T-helper 2 cell treated with Interferon-gamma antibody and Interleukin-4, amounts not matched to agents 5 μg/mL and 100 μg/mL, for 36 hours (primary cell): Measurements from ENCODE around the gene VEGFD.
A peak's percentile ranks its signal among the peaks of the same experiment; 100 is the strongest.

Source experiments
- DNase-seq: peaks from one replicate; pipeline ENCODE4 v3.0.0; 2021; ENCODE audit warnings: low spot score
- H3K27ac Mint-ChIP-seq: one replicate; pipeline ENCODE4 v1.8.0; 2021; ENCODE audit warnings: mild to moderate bottlenecking, mixed read lengths
- H3K27me3 Mint-ChIP-seq: one replicate; pipeline ENCODE4 v1.8.0; 2021; ENCODE audit warnings: low read depth, mixed read lengths
- H3K36me3 Mint-ChIP-seq: one replicate; pipeline ENCODE4 v1.8.0; 2021; ENCODE audit warnings: low read depth, mixed read lengths
- H3K4me1 Mint-ChIP-seq: one replicate; pipeline ENCODE4 v1.8.0; 2021; ENCODE audit warnings: low read depth, mixed read lengths
- H3K4me3 Mint-ChIP-seq: one replicate; pipeline ENCODE4 v1.8.0; 2022; ENCODE audit warnings: mild to moderate bottlenecking, moderate library complexity, mixed read lengths
- H3K9me3 Mint-ChIP-seq: one replicate; pipeline ENCODE4 v1.8.0; 2021; ENCODE audit warnings: mixed read lengths

The VEGFD gene

DNA sequence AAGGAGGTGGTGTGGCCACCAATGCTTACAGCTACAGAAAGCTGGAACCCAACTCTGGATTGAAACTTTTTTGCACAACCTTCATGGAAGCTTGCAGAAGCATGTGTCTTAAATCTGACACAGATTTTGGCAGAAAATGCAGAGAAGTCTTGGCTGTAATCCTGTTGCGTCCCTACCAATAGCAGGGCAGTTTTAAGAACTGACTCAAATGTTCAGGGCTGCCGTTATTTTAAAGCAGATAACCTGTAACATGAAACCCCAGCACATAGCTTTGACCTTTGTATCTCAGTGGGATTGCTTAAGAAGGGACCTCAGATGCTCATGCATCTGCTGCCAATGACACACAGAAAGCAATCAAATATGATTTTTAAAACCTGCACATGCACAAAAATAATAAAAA is at the start of gene VEGFD:
Gene VEGFD (minus strand): TSS at position 110 of the 400 bp plus-strand sequence. CDS start 467 bp downstream, outside the sequence.
- Mint-ChIP-seq H3K27me3 (no peaks in the 10 kb centered on the region), H3K27ac (no peak within 1 kb of the TSS), H3K36me3 (no peaks in the 10 kb centered on the region), H3K9me3 (no peaks in the 10 kb centered on the region), H3K4me3 (no peak within 1 kb of the TSS), H3K4me1 (no peaks in the 10 kb centered on the region)
- no peak for DNase-seq

DNA sequence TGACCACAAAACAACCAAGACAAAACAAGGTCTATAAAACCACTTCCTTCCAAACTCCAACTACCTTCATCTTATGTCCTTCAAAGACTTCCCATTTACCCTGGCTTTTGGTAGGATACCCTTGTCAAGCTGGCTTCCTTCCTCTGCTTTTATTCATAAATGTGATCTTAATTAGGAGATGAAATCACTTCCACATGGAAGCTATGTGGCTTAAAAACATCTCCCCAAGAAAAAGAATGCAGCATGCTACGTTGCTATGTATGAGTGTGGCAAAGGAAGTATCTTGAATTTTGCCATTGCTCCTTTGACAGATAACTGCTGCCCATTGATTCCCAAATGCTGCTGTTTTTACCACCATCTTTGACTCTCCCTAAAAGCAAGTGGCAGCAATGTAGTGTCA is 46.4 kb upstream of the VEGFD start:
- Mint-ChIP-seq H3K27ac (no peak overlapping the region), H3K9me3 (no peaks in the 10 kb centered on the region), H3K4me3 (no peak overlapping the region), H3K27me3 (peaks cover 9% of the 10 kb centered on the region), H3K36me3 (no peaks in the 10 kb centered on the region), H3K4me1 (peaks cover 3% of the 10 kb centered on the region)
- DNase-seq = no peak

- DNase-seq = no peak
- Mint-ChIP-seq H3K27me3 (peaks cover 9% of the 10 kb centered on the region), H3K4me3 (no peak overlapping the region), H3K4me1 (peaks cover 3% of the 10 kb centered on the region), H3K36me3 (no peaks in the 10 kb centered on the region), H3K9me3 (no peaks in the 10 kb centered on the region), H3K27ac (no peak overlapping the region)
Observed at GRCh38 chrX:15430076-15430475, 45.9 kb upstream of the VEGFD start.

GRCh38 chrX:15425024-15425423 is 40.8 kb upstream of the VEGFD start:
- H3K4me1 Mint-ChIP-seq = no peaks in the 10 kb centered on the region
- H3K9me3 Mint-ChIP-seq = no peaks in the 10 kb centered on the region
- no peak overlapping the region for H3K4me3 Mint-ChIP-seq
- H3K27me3 Mint-ChIP-seq = no peaks in the 10 kb centered on the region
- no peaks in the 10 kb centered on the region for H3K36me3 Mint-ChIP-seq
- H3K27ac Mint-ChIP-seq = no peak overlapping the region
- DNase-seq = no peak

GRCh38 chrX:15418707-15419181 is 34.5 kb upstream of the VEGFD start:
- H3K27ac Mint-ChIP-seq = no peak overlapping the region
- H3K27me3 Mint-ChIP-seq = no peaks in the 10 kb centered on the region
- no peak overlapping the region for H3K4me3 Mint-ChIP-seq
- DNase-seq = no peak
- H3K4me1 Mint-ChIP-seq = no peaks in the 10 kb centered on the region
- peaks cover 4% of the 10 kb centered on the region for H3K9me3 Mint-ChIP-seq
- H3K36me3 Mint-ChIP-seq = peaks cover 7% of the 10 kb centered on the region

- no peak overlapping the region for H3K27ac Mint-ChIP-seq
- no peaks in the 10 kb centered on the region for H3K4me1 Mint-ChIP-seq
- no peak for DNase-seq
- peaks cover 4% of the 10 kb centered on the region for H3K9me3 Mint-ChIP-seq
- peaks cover 7% of the 10 kb centered on the region for H3K36me3 Mint-ChIP-seq
- H3K27me3 Mint-ChIP-seq = no peaks in the 10 kb centered on the region
- no peak overlapping the region for H3K4me3 Mint-ChIP-seq
Observed at GRCh38 chrX:15418041-15418706, 34.0 kb upstream of the VEGFD start.

GRCh38 chrX:15416133-15416993 is 32.1 kb upstream of the VEGFD start:
- no peak overlapping the region for H3K4me3 Mint-ChIP-seq
- H3K27me3 Mint-ChIP-seq = no peaks in the 10 kb centered on the region
- no peaks in the 10 kb centered on the region for H3K4me1 Mint-ChIP-seq
- peaks cover 4% of the 10 kb centered on the region for H3K9me3 Mint-ChIP-seq
- H3K36me3 Mint-ChIP-seq = peaks cover 7% of the 10 kb centered on the region
- DNase-seq = peak; percentile 6
- H3K27ac Mint-ChIP-seq = no peak overlapping the region

GRCh38 chrX:15413101-15413500 is 28.9 kb upstream of the VEGFD start:
- Mint-ChIP-seq H3K9me3 (peaks cover 4% of the 10 kb centered on the region), H3K27me3 (no peaks in the 10 kb centered on the region), H3K4me3 (no peak overlapping the region), H3K27ac (no peak overlapping the region), H3K36me3 (peaks cover 2% of the 10 kb centered on the region), H3K4me1 (no peaks in the 10 kb centered on the region)
- DNase-seq = no peak

- H3K4me3 Mint-ChIP-seq = no peak overlapping the region
- H3K27ac Mint-ChIP-seq = no peak overlapping the region
- no peaks in the 10 kb centered on the region for H3K4me1 Mint-ChIP-seq
- no peaks in the 10 kb centered on the region for H3K27me3 Mint-ChIP-seq
- no peaks in the 10 kb centered on the region for H3K36me3 Mint-ChIP-seq
- no peaks in the 10 kb centered on the region for H3K9me3 Mint-ChIP-seq
- no peak for DNase-seq
Observed at GRCh38 chrX:15410947-15411346, 26.7 kb upstream of the VEGFD start.

DNA sequence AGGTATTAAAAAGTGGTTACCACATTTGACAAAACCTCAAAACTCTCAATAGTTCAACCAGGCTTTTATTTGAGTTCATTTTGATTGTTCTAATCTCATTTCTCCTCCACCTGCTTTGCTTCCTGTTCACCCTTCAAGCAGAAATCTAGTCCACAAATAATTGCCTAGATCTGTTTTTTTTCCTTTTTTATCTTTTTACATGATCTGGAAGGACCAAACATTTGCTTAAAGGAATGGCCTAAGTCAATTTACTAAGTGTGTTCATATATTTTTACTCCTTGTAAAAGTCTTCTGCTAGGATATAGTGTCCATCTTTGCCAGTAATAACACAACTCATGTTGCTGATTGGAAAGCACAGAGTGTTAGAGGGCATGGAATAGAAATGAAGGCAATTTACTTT is 26.2 kb upstream of the VEGFD start:
- Mint-ChIP-seq H3K4me1 (no peaks in the 10 kb centered on the region), H3K4me3 (no peak overlapping the region), H3K27me3 (no peaks in the 10 kb centered on the region), H3K36me3 (no peaks in the 10 kb centered on the region), H3K27ac (no peak overlapping the region), H3K9me3 (no peaks in the 10 kb centered on the region)
- DNase-seq = no peak

GRCh38 chrX:15405846-15406245 is 21.6 kb upstream of the VEGFD start:
- peaks cover 7% of the 10 kb centered on the region for H3K4me1 Mint-ChIP-seq
- DNase-seq = no peak
- H3K36me3 Mint-ChIP-seq = no peaks in the 10 kb centered on the region
- no peaks in the 10 kb centered on the region for H3K27me3 Mint-ChIP-seq
- no peak overlapping the region for H3K27ac Mint-ChIP-seq
- H3K4me3 Mint-ChIP-seq = no peak overlapping the region
- no peaks in the 10 kb centered on the region for H3K9me3 Mint-ChIP-seq

DNA sequence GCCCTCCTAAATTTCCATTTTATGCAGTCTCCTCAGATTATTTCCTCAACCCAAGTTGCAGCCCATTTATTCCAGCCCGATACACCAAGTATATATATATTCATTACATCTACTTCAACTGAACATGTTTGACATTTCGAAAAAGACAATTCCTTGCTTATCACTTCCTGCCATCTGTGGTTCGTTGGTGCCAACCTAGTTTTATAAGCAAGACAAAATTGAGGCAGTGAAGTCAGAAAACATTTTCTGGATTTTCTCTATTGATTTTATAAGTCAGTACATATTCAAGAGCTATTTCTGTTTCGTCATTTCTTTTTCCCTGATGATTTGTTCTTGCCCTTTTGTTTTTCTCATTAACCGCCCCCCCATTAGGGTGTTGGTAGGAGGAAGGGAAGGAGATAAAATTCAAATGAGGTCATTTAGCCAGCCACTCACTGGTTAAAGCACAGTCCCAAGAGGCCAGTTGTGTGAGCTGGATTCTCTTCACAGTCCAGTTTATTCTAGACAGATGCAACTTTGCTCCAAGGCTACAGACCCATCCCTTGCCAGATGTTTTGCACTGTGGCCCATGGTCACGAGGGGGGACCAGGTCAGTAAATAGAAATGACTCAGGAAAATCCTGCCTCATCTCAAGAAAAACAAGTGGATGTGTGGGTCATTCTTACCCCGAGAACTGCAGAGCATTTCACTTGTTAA is 20.3 kb upstream of the VEGFD start:
- no peaks in the 10 kb centered on the region for H3K27me3 Mint-ChIP-seq
- no peak for DNase-seq
- H3K27ac Mint-ChIP-seq = no peak overlapping the region
- no peaks in the 10 kb centered on the region for H3K36me3 Mint-ChIP-seq
- no peak overlapping the region for H3K4me3 Mint-ChIP-seq
- H3K4me1 Mint-ChIP-seq = peaks cover 7% of the 10 kb centered on the region
- H3K9me3 Mint-ChIP-seq = no peaks in the 10 kb centered on the region

DNA sequence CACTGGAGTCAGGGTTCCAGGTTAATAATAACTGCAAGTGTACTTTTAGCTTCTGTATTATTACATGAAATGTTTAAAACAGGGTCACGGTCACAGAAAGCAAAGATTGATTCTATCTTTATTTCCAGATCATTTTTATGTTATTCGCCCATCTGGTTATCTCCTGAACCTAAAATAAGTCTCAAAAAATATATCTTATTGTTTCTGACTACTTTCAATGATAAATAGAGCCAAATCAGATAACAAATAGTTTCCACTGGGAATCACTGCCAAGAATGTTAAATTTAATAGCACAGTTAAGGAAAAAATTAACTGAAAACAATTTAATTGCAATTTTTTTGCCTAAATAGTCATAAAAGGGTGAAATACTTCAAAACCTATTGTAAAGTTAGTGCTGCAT is 17.2 kb upstream of the VEGFD start:
- H3K4me3 Mint-ChIP-seq = no peak overlapping the region
- H3K9me3 Mint-ChIP-seq = no peaks in the 10 kb centered on the region
- DNase-seq = no peak
- no peak overlapping the region for H3K27ac Mint-ChIP-seq
- no peaks in the 10 kb centered on the region for H3K36me3 Mint-ChIP-seq
- H3K27me3 Mint-ChIP-seq = no peaks in the 10 kb centered on the region
- peaks cover 7% of the 10 kb centered on the region for H3K4me1 Mint-ChIP-seq

- no peak overlapping the region for H3K4me3 Mint-ChIP-seq
- H3K27ac Mint-ChIP-seq = no peak overlapping the region
- no peaks in the 10 kb centered on the region for H3K27me3 Mint-ChIP-seq
- no peaks in the 10 kb centered on the region for H3K9me3 Mint-ChIP-seq
- no peaks in the 10 kb centered on the region for H3K36me3 Mint-ChIP-seq
- no peak for DNase-seq
- peaks cover 7% of the 10 kb centered on the region for H3K4me1 Mint-ChIP-seq
Observed at GRCh38 chrX:15399962-15400391, 15.8 kb upstream of the VEGFD start.
